PC-3 (cell line): ENCODE data around the gene ARHGAP18.

Experiments used
- CTCF ChIP-seq: fragments of 300-600 bp; sonication (generic); conservative IDR thresholded peaks from 2 replicates; pipeline ENCODE4 v1.5.1; 2017; ENCODE audit warnings: antibody characterized with exemption, low read depth, mild to moderate bottlenecking, low read length
- EZH2 ChIP-seq: fragments of 300-600 bp; sonication (generic); IDR thresholded peaks from one replicate; pipeline ENCODE4 v1.6.1; 2017; ENCODE audit warnings: antibody characterized with exemption, mild to moderate bottlenecking, low read length; ENCODE audit not compliant: unreplicated experiment
- EZH2phosphoT487 ChIP-seq: fragments of 300-600 bp; sonication (generic); IDR thresholded peaks from 2 replicates; pipeline ENCODE4 v1.6.1; 2018; ENCODE audit warnings: mild to moderate bottlenecking, antibody characterized with exemption, low read length, borderline replicate concordance

- TF ChIP-seq CTCF (no peak), EZH2phosphoT487 (no peak), EZH2 (no peak)
Observed at GRCh38 chr6:129612440-129612839, 97.5 kb downstream of the ARHGAP18 start.
